ENCODE results near the gene SYTL5.

The SYTL5 gene

DNA sequence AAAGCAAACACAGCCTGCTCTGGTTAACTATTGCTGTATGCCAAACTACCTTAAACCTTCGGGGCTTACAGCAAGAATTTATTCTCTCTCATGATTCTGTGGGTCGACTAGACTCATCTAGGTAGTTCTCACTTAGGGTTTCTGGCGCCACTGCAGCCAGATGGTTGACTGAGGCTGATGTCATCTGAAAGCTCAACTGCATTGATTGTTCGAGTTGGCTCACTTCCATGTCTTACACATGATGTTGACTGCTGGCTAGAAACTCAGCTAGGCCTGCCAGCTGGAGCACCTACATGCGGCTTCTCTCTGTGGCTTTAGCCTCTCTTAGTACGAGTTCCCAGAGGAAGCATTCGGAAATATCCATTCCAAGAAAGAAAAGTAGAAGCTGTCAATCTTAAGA, 111.1 kb downstream of the SYTL5 start:
- H3K4me3 ChIP-seq (ENCODE audit: low read depth, low read length) = no peak overlapping the region
- DNase-seq (ENCODE audit: low read depth) = peak; percentile 28

DNA sequence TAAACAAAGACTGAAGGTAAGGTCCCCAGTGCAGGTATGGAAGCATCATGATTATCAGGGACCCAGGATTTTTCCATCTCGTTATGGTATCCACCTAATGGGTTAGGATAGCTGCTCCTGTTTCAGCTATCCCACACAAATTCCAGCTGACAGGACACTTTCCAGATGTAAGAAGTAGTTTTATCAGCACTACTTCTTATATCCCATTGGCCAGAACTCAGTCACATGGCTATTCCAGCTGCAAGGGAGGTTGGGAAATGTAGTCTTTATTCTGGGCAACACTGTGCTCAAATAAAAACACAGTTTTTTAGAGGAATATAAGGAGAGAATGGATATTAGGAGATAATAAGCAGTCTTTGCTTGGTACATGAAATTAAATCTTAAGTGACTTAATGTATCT, 117.6 kb downstream of the SYTL5 start:
- no peak overlapping the region for H3K4me3 ChIP-seq (ENCODE audit: low read depth, low read length)
- DNase-seq (ENCODE audit: low read depth) = no peak

GRCh38 chrX:38126179-38126578, 119.8 kb downstream of the SYTL5 start:
- H3K4me3 ChIP-seq (ENCODE audit: low read depth, low read length) = no peak overlapping the region
- DNase-seq (ENCODE audit: low read depth) = no peak

DNA sequence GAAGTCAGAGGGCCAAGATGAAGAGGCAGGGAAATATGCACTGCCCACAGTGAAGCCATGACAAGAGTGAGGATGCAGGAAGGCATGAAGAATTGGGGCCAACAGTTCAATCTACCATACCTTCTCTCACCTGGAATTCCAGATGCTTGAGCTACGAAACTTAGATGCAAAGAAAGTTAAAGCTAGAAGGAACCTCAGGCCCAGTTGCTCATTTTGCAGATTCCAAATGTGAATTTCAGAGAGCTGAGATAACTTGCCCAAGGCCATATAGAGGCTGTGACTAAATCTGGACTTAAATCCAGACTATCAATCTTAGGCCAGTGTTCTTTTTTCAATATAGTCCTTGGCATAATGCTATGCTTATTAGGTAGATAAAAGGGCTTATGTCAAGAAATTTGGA, 121.6 kb downstream of the SYTL5 start:
- H3K4me3 ChIP-seq (ENCODE audit: low read depth, low read length) = no peak overlapping the region
- no peak for DNase-seq (ENCODE audit: low read depth)

GRCh38 chrX:38129366-38129765, 123.0 kb downstream of the SYTL5 start:
- H3K4me3 ChIP-seq (ENCODE audit: low read depth, low read length) = no peak overlapping the region

DNA sequence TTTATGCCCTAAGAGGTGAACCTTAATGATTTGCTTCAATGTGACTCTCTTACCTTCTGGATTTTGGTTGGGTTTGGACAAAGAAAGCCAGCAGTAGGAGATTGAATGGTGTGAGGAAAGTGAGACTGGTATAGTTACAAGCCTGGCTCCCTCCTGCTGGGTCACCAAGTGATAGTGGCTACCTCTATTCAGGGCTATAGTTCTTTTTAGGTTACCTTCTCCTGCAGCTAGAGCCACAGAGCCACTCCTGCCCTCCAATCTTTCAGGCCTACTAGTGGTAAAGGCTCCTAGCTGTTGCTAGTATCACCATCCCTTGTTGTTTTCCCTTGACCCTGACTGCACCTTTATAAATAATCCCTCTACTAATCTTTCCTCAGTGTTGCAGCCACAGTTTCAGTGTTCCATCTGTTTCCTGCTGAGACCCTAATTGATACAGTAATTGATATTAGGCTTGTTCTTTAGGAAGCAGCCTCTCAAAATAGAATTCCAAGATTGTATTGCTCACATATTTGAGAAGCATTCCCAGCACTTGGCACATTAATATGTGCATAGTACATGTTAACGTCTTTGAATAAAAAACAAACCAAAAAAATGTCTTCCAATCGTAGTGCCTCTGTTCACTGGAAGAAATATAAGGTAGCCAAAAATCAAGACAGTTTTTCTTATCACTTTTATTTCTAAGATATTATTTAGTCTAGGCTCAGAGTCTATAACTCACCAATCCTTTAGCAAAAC, 132.0 kb downstream of the SYTL5 start:
- no peak overlapping the region for H3K4me3 ChIP-seq (ENCODE audit: low read depth, low read length)
- no peak for DNase-seq (ENCODE audit: low read depth)

More at GRCh38 chrX:38129366-38129765, 123.0 kb downstream of the SYTL5 start:
- DNase-seq (ENCODE audit: low read depth) = no peak

- no peak overlapping the region for H3K4me3 ChIP-seq (ENCODE audit: low read depth, low read length)
- DNase-seq (ENCODE audit: low read depth) = no peak
These were observed 132.5 kb downstream of the SYTL5 start for GRCh38 chrX:38138900-38139299.

GRCh38 chrX:38142610-38143009, 136.3 kb downstream of the SYTL5 start:
- DNase-seq (ENCODE audit: low read depth) = peak; percentile 67
- no peak overlapping the region for H3K4me3 ChIP-seq (ENCODE audit: low read depth, low read length)

DNA sequence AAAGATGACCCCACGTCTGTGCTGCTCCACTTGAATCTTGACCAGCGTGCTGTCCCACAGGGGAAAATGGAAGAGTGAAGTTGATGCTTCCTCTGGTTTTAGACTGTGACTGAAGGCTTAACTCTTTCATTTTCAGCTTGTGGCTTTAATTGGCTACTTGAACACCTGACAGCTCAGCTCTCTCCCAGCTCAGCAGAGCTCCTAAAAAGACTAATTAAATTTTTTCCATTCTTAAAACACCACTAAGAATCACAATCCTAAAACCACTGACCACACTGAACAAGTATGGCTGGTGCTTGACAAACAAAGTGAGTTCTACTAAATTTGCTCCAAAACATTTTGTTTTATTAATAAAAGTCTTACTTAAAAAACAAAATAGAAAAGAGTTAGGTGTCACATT, 142.7 kb downstream of the SYTL5 start:
- H3K4me3 ChIP-seq (ENCODE audit: low read depth, low read length) = no peak overlapping the region
- no peak for DNase-seq (ENCODE audit: low read depth)

DNA sequence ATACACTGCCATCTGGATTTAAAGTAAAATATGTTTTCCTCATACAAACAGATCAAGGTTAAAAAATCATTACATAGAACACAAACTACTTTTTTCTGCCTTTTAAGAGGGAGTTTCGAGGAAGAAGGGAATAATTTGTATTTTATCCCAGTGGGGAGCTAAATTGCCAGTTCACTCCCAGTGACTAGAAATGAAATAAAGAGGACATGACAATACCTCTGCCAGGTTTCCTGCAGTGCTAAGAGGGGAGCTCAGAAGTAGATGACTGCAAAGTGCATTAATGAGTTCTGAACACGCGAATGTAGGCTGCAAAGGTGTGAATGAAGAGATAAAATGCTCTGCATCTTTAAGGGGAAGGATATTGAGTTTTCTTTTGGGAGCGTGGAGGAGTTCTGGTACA, 144.6 kb downstream of the SYTL5 start:
- no peak for DNase-seq (ENCODE audit: low read depth)
- no peak overlapping the region for H3K4me3 ChIP-seq (ENCODE audit: low read depth, low read length)

DNA sequence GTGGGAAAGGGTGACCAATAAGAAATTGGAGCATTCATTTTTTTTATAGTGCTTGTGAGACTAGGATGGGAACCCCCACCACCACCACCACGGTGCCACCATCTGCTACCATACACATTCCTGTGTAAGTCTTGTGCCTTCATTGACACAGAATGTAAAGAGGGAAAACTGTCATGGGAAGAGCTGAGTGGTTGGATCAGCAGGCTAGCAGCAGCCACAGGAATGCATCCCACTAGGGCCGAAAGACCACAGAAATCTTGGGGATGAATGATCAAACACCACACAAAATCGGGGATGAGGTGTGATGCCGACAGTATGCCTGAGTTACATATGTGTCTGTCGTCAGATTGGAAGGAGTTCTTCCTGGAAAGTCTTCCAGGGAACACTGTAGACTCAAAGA, 145.1 kb downstream of the SYTL5 start:
- H3K4me3 ChIP-seq (ENCODE audit: low read depth, low read length) = no peak overlapping the region

GRCh38 chrX:38154340-38154739, 148.0 kb downstream of the SYTL5 start:
- DNase-seq (ENCODE audit: low read depth) = no peak
- no peak overlapping the region for H3K4me3 ChIP-seq (ENCODE audit: low read depth, low read length)

More for the DNA sequence above, 145.1 kb downstream of the SYTL5 start:
- peak; percentile 38 for DNase-seq (ENCODE audit: low read depth)

GRCh38 chrX:38154818-38155217, 148.5 kb downstream of the SYTL5 start:
- no peak for DNase-seq (ENCODE audit: low read depth)

GRCh38 chrX:38156838-38157237, 150.5 kb downstream of the SYTL5 start:
- DNase-seq (ENCODE audit: low read depth) = no peak
- no peak overlapping the region for H3K4me3 ChIP-seq (ENCODE audit: low read depth, low read length)

More at GRCh38 chrX:38154818-38155217, 148.5 kb downstream of the SYTL5 start:
- no peak overlapping the region for H3K4me3 ChIP-seq (ENCODE audit: low read depth, low read length)

DNA sequence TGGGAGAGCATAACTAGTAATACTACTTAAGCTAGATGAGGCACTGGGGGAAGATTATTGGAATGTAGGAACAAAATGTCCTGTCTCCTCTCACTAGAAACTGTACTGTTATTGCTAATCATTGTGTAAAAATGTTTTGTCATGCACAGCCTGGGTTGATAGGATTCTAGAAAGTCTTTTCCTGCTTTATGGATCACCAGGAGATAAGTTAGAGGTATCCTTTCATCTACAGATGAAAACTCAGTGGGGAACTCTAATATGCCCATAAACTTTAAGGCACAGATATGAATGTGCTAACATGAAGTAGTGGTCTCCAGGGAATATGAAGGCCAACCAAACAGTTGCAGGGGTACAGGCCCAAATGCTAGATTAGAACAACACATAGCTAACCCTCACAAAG, 156.8 kb downstream of the SYTL5 start:
- H3K4me3 ChIP-seq (ENCODE audit: low read depth, low read length) = no peak overlapping the region
- DNase-seq (ENCODE audit: low read depth) = no peak

- no peak for DNase-seq (ENCODE audit: low read depth)
- no peak overlapping the region for H3K4me3 ChIP-seq (ENCODE audit: low read depth, low read length)
These were observed 158.7 kb downstream of the SYTL5 start for GRCh38 chrX:38165023-38165422.

- DNase-seq (ENCODE audit: low read depth) = no peak
- no peak overlapping the region for H3K4me3 ChIP-seq (ENCODE audit: low read depth, low read length)
These were observed 160.2 kb downstream of the SYTL5 start for GRCh38 chrX:38166478-38167083.

DNA sequence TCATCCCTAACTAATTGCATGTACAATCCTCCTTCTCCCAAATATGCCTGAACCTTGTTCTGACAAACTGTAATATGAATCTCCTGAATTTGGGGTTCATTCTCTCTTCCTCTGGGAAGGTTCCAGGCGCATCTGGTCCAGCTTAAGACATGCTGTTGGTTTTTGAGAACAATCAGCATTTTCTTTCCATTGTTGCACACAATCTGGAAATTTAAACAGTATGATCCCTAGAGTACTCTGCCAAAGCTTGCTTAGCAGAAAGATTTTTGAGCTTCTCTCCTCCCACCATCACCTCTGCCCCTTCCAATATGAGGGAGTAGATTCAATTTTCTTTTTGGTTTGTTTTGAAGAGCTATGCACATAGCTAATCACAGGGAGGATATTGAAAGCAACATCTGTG, 164.2 kb downstream of the SYTL5 start:
- no peak overlapping the region for H3K4me3 ChIP-seq (ENCODE audit: low read depth, low read length)
- no peak for DNase-seq (ENCODE audit: low read depth)

- H3K4me3 ChIP-seq (ENCODE audit: low read depth, low read length) = no peak overlapping the region
- DNase-seq (ENCODE audit: low read depth) = no peak
These were observed 166.2 kb downstream of the SYTL5 start for GRCh38 chrX:38172596-38172995.

- no peak for DNase-seq (ENCODE audit: low read depth)
- no peak overlapping the region for H3K4me3 ChIP-seq (ENCODE audit: low read depth, low read length)
These were observed 168.8 kb downstream of the SYTL5 start for GRCh38 chrX:38175139-38175538.

DNA sequence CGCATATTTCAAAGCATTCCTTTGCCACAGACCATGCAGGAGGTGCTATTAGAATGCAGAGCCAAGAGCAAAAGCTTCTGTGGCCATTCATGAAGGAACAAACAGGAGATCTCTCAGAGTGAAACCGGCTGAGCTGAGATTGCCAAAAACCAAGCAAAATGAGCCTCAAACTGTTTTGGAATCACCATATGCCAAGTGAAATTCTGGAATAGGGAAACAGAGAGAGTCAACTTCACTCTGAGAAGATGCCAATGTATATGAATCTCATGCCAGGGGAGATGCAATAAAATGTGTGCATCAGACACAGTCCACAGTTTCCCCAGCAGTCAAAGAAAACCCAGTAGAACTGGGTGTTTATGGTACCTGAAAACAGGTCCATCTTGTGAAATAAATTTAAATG, 172.0 kb downstream of the SYTL5 start:
- no peak for DNase-seq (ENCODE audit: low read depth)
- no peak overlapping the region for H3K4me3 ChIP-seq (ENCODE audit: low read depth, low read length)
